ENCODE data around the gene DMRTC2. TPM values are rescaled to one million over a fixed set of nuclear protein-coding genes. Genes with fewer than 3 reads are reported as not detected.

The DMRTC2 gene
- total and polyA plus RNA-seq, 2 of the 13 experiments (the other 11 are each of a cell fraction or from before 2014, with no cell fraction given), result not detected

- TF ChIP-seq ZNF800 (CRISPR knock-in tag; IDR thresholded peaks at IDR 0.05) (no peak), FLYWCH1 (CRISPR knock-in tag; IDR thresholded peaks at IDR 0.05) (no peak), RFX1 (IDR thresholded peaks at IDR 0.05) (no peak), RXRA (CRISPR knock-in tag; IDR thresholded peaks at IDR 0.05) (no peak), NPAS2 (CRISPR knock-in tag; IDR thresholded peaks at IDR 0.05; ENCODE audit: borderline replicate concordance) (no peak), RFX5 (IDR thresholded peaks at IDR 0.05; ENCODE audit: low read depth, low read length) (no peak), ZNF441 (CRISPR knock-in tag; IDR thresholded peaks at IDR 0.05; ENCODE audit: borderline replicate concordance) (0 out of 2 replicates have a peak, but pooled peaks have one; percentile 25), JUNB (CRISPR knock-in tag; IDR thresholded peaks at IDR 0.05; ENCODE audit: borderline replicate concordance) (no peak), ZNF709 (CRISPR knock-in tag; IDR thresholded peaks at IDR 0.05) (0 out of 2 replicates have a peak, but pooled peaks have one; percentile 39), MAFK (conservative IDR thresholded peaks at IDR 0.05 in 1 of 2, IDR thresholded peaks at IDR 0.05 in 1 of 2; ENCODE audit: low read length in 2 of 2) (no peak), DPF2 (CRISPR knock-in tag; IDR thresholded peaks at IDR 0.05; ENCODE audit: borderline replicate concordance, low read depth) (no peak), POGZ (CRISPR knock-in tag; IDR thresholded peaks at IDR 0.05) (no peak), BORCS8-MEF2B (CRISPR knock-in tag; IDR thresholded peaks at IDR 0.05) (no peak), YY1 (IDR thresholded peaks at IDR 0.05; ENCODE audit: insufficient read depth, insufficient replicate concordance, low read depth, low read length) (peak; percentile 33), KLF9 (CRISPR knock-in tag; IDR thresholded peaks at IDR 0.05; ENCODE audit: low read depth) (no peak), ZFX (CRISPR knock-in tag; IDR thresholded peaks at IDR 0.05; ENCODE audit: low read depth) (peak; percentile 47), HIVEP1 (CRISPR knock-in tag; IDR thresholded peaks at IDR 0.05) (0 out of 2 replicates have a peak, but pooled peaks have one; percentile 21), STAG1 (CRISPR knock-in tag; IDR thresholded peaks at IDR 0.05) (peak; percentile 88), ZBTB3 (CRISPR knock-in tag; IDR thresholded peaks at IDR 0.05; ENCODE audit: borderline replicate concordance, low read depth) (no peak), CHCHD3 (CRISPR knock-in tag; IDR thresholded peaks at IDR 0.05) (no peak), TFDP1 (CRISPR knock-in tag; IDR thresholded peaks at IDR 0.05; ENCODE audit: borderline replicate concordance) (no peak)
- TF ChIP-seq, protein P1, sequence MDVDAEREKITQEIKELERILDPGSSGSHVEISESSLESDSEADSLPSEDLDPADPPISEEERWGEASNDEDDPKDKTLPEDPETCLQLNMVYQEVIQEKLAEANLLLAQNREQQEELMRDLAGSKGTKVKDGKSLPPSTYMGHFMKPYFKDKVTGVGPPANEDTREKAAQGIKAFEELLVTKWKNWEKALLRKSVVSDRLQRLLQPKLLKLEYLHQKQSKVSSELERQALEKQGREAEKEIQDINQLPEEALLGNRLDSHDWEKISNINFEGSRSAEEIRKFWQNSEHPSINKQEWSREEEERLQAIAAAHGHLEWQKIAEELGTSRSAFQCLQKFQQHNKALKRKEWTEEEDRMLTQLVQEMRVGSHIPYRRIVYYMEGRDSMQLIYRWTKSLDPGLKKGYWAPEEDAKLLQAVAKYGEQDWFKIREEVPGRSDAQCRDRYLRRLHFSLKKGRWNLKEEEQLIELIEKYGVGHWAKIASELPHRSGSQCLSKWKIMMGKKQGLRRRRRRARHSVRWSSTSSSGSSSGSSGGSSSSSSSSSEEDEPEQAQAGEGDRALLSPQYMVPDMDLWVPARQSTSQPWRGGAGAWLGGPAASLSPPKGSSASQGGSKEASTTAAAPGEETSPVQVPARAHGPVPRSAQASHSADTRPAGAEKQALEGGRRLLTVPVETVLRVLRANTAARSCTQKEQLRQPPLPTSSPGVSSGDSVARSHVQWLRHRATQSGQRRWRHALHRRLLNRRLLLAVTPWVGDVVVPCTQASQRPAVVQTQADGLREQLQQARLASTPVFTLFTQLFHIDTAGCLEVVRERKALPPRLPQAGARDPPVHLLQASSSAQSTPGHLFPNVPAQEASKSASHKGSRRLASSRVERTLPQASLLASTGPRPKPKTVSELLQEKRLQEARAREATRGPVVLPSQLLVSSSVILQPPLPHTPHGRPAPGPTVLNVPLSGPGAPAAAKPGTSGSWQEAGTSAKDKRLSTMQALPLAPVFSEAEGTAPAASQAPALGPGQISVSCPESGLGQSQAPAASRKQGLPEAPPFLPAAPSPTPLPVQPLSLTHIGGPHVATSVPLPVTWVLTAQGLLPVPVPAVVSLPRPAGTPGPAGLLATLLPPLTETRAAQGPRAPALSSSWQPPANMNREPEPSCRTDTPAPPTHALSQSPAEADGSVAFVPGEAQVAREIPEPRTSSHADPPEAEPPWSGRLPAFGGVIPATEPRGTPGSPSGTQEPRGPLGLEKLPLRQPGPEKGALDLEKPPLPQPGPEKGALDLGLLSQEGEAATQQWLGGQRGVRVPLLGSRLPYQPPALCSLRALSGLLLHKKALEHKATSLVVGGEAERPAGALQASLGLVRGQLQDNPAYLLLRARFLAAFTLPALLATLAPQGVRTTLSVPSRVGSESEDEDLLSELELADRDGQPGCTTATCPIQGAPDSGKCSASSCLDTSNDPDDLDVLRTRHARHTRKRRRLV (CRISPR knock-in tag; IDR thresholded peaks at IDR 0.05), result no peak
Measured at GRCh38 chr19:41872775-41873647, 28.2 kb downstream of the DMRTC2 start (continued).
